ENCODE data around the gene RFTN2.
"Not testable (repeated sequence)": the region's sequence is repeated elsewhere in the genome, so short reads cannot be mapped to it uniquely, and the experiment has no call there.

RFTN2 gene

GRCh38 chr2:197674591-197674990 lies 796 bp downstream of the RFTN2 start:
- DNase-seq (ENCODE audit: low read depth), result no peak

- DNase-seq (ENCODE audit: low read depth), result no peak
Measured at GRCh38 chr2:197674060-197674459, 1.3 kb downstream of the RFTN2 start.

- DNase-seq (ENCODE audit: low read depth), result no peak
Measured at GRCh38 chr2:197673606-197674005, 1.8 kb downstream of the RFTN2 start.

GRCh38 chr2:197673106-197673505 lies 2.3 kb downstream of the RFTN2 start:
- no peak for DNase-seq (ENCODE audit: low read depth)

- no peak for DNase-seq (ENCODE audit: low read depth)
Measured at GRCh38 chr2:197672371-197672893, 3.0 kb downstream of the RFTN2 start.

- DNase-seq (ENCODE audit: low read depth), result no peak
Measured at GRCh38 chr2:197669077-197669476, 6.3 kb downstream of the RFTN2 start.

GRCh38 chr2:197668296-197668695 lies 7.1 kb downstream of the RFTN2 start:
- no peak for DNase-seq (ENCODE audit: low read depth)

- no peak for DNase-seq (ENCODE audit: low read depth)
Measured at GRCh38 chr2:197666277-197666676, 9.1 kb downstream of the RFTN2 start.

- DNase-seq (ENCODE audit: low read depth), result no peak
Measured at GRCh38 chr2:197661626-197662025, 13.8 kb downstream of the RFTN2 start.

- DNase-seq (ENCODE audit: low read depth), result no peak
Measured at GRCh38 chr2:197657562-197657961, 17.8 kb downstream of the RFTN2 start.

- no peak for DNase-seq (ENCODE audit: low read depth)
Measured at GRCh38 chr2:197647961-197648690, 27.3 kb downstream of the RFTN2 start.

- no peak for DNase-seq (ENCODE audit: low read depth)
Measured at GRCh38 chr2:197641666-197642065, 33.7 kb downstream of the RFTN2 start.

GRCh38 chr2:197640571-197641122 lies 34.7 kb downstream of the RFTN2 start:
- not testable (repeated sequence) for DNase-seq (ENCODE audit: low read depth)

GRCh38 chr2:197633109-197633657 lies 42.2 kb downstream of the RFTN2 start:
- DNase-seq (ENCODE audit: low read depth), result no peak

GRCh38 chr2:197628043-197628500 lies 47.3 kb downstream of the RFTN2 start:
- no peak for DNase-seq (ENCODE audit: low read depth)

- DNase-seq (ENCODE audit: low read depth), result no peak
Measured at GRCh38 chr2:197626965-197627625, 48.3 kb downstream of the RFTN2 start.

GRCh38 chr2:197620133-197620532 lies 55.3 kb downstream of the RFTN2 start:
- no peak for DNase-seq (ENCODE audit: low read depth)

- DNase-seq (ENCODE audit: low read depth), result no peak
Measured at GRCh38 chr2:197615016-197615652, 60.3 kb downstream of the RFTN2 start.

- DNase-seq (ENCODE audit: low read depth), result no peak
Measured at GRCh38 chr2:197614532-197614931, 60.9 kb downstream of the RFTN2 start.

- DNase-seq (ENCODE audit: low read depth), result no peak
Measured at GRCh38 chr2:197613509-197613987, 61.8 kb downstream of the RFTN2 start.

GRCh38 chr2:197606180-197606579 lies 69.2 kb downstream of the RFTN2 start:
- DNase-seq (ENCODE audit: low read depth), result no peak

Data from activated T-cell treated with anti-CD3 and anti-CD28 coated beads for 1 hour (primary cell).